Measurements from ENCODE around the gene EIF4H. TPM values are rescaled to one million over a fixed set of nuclear protein-coding genes. Genes with fewer than 3 reads are reported as not detected.

Gene EIF4H
- total and polyA plus RNA-seq, 3 donors from 2014 or later = 142 to 217 (median 157) TPM

DNA sequence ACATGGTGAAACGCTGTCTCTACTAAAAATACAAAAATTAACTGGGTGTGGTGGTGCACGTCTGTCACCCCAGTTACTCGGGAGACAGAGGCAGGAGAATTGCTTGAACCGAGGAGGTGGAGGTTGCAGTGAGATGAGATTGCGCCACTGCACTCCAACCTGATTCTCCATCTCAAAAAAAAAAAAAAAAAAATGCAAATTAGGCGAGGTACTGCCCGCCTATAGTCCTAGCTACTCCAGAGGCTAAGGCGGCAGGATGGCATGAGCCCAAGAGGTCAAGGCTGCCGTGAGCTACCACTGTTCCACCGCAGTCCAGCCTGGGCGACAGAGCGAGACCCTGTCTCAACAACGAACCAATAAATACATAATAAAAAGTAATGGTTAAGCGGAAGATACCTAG is 1.1 kb upstream of the EIF4H start:
- no peaks in the 10 kb centered on the region for H3K9me3 ChIP-seq
- peak overlapping the region in 1 of 2 donors; percentile 97 for H3K27ac ChIP-seq
- intact Hi-C loops (cut with DNase I; ENCODE audit: low total_unique reads) = no loop called here
- H3K36me3 ChIP-seq (ENCODE audit: low read depth, missing control alignments) = no peaks in the 10 kb centered on the region
- H3K27me3 ChIP-seq = no peaks in the 10 kb centered on the region
- DNase-seq = no peak
- H3K4me1 ChIP-seq = peaks cover 24% of the 10 kb centered on the region
- 26 to 28% methylated on average over 14 of the region's 14 CpGs for WGBS, 2 donors
- H3K4me3 ChIP-seq = peak overlapping the region; percentile 88 to 99
- TF ChIP-seq CTCF (IDR thresholded peaks at IDR 0.05) (no peak), POLR2A (IDR thresholded peaks at IDR 0.05) (no peak)

GRCh38 chr7:74173491-74173865 is 678 bp upstream of the EIF4H start:
- intact Hi-C loops (cut with DNase I; ENCODE audit: low total_unique reads) = no loop called here
- Histone ChIP-seq H3K36me3 (ENCODE audit: low read depth, missing control alignments) (no peaks in the 10 kb centered on the region), H3K27me3 (no peaks in the 10 kb centered on the region), H3K4me1 (peaks cover 25% of the 10 kb centered on the region), H3K4me3 (peak overlapping the region; percentile 88 to 99), H3K9me3 (no peaks in the 10 kb centered on the region), H3K27ac (peak overlapping the region; percentile 77 to 97)
- TF ChIP-seq CTCF (IDR thresholded peaks at IDR 0.05) = no peak
- no peak for TF ChIP-seq POLR2A (IDR thresholded peaks at IDR 0.05)
- WGBS, 2 donors = 2% methylated on average over 11 of the region's 11 CpGs
- no peak for DNase-seq

DNA sequence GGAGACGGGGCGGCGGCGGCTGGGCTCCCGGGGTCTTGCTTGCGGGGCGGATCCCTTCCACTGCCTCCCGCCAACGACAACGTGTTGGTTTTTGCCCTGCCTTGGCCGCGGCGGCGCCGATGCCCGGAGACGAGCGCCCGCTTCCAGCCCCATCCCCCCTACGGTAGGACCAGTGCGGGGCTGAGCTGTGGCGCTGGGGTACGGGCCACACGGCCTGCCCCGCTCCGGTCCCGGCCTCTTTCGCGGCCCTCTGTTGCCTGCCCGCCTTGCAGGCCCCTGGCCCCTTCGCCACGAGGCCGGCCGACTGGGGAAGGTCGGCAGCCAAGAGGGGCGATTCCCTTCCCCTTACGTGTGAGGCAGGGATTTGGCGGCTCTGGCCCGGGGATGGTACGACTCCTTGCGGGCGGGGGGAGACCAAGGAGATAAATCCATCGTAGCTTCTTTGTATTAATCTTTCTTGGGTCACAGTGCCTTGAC is 488 bp downstream of the EIF4H start:
- intact Hi-C loops (cut with DNase I; ENCODE audit: low total_unique reads) = no loop called here
- TF ChIP-seq POLR2A (IDR thresholded peaks at IDR 0.05) = no peak
- TF ChIP-seq CTCF (IDR thresholded peaks at IDR 0.05) = no peak
- DNase-seq = peak; percentile 49
- H3K9me3 ChIP-seq = no peaks in the 10 kb centered on the region
- H3K4me1 ChIP-seq = peaks cover 30% of the 10 kb centered on the region
- peak overlapping the region; percentile 96 to 97 for H3K27ac ChIP-seq
- no peaks in the 10 kb centered on the region for H3K36me3 ChIP-seq (ENCODE audit: low read depth, missing control alignments)
- H3K27me3 ChIP-seq = no peaks in the 10 kb centered on the region
- peak overlapping the region; percentile 88 to 99 for H3K4me3 ChIP-seq
- 0% methylated on average over 22 to 33 of the region's 43 CpGs for WGBS, 2 donors

DNA sequence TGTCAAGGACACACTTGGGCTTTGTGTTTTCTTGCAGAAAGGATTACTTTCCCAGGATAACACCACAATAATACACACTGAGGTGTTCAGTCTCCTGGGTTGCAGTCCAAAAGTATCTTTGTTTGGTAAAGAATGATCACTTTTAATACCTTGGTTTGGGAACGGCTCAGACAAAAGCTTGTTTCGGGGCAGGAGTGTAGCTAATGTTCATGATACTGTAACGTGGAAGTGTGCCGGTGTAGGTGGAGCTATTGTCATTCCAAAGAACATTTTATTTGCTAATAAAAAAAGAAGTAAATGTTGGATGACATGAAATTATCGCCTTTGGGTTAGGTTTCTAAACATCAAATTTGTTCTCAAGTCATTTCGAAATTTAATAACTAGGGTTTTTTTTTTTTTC is 1.2 kb downstream of the EIF4H start:
- no peak for DNase-seq
- peak overlapping the region; percentile 96 to 97 for H3K27ac ChIP-seq
- intact Hi-C loops (cut with DNase I; ENCODE audit: low total_unique reads) = no loop called here

More for the DNA sequence above, 1.2 kb downstream of the EIF4H start:
- Histone ChIP-seq H3K36me3 (ENCODE audit: low read depth, missing control alignments) (no peaks in the 10 kb centered on the region), H3K4me3 (peak overlapping the region; percentile 88 to 99), H3K4me1 (peaks cover 30% of the 10 kb centered on the region), H3K27me3 (no peaks in the 10 kb centered on the region), H3K9me3 (no peaks in the 10 kb centered on the region)
- 5 to 7% methylated on average over 6 of the region's 6 CpGs for WGBS, 2 donors
- no peak for TF ChIP-seq CTCF (IDR thresholded peaks at IDR 0.05)
- no peak for TF ChIP-seq POLR2A (IDR thresholded peaks at IDR 0.05)
